Calu3 (cell line): ENCODE measurements around the gene ZNF467. TPM values are rescaled to one million over a fixed set of nuclear protein-coding genes. Genes with fewer than 3 reads are reported as not detected.
A peak's percentile ranks its signal among the peaks of the same experiment; 100 is the strongest.

Source experiments
- BruUV-seq: library from RNA; stranded (reverse); fragments of 400-500 nt; replicated peaks from 2 replicates; lab custom pipeline; 2021; lab: Mats Ljungman, UMichigan
- CTCF ChIA-PET: fragments of 300-600 bp; sonication (Branson Sonifier 250); formaldehyde crosslinking; loops from one replicate; lab custom pipeline; 2022; ENCODE audit warnings: antibody characterized with exemption; lab: Charles Lee
- DNase-seq: peaks from one replicate; pipeline ENCODE4 v3.0.0; 2022
- H3K27ac Mint-ChIP-seq: one replicate; pipeline ENCODE4 v1.8.0; 2022; ENCODE audit warnings: mixed read lengths; ENCODE audit not compliant: unreplicated experiment
- H3K27me3 Mint-ChIP-seq: one replicate; pipeline ENCODE4 v1.8.0; 2022; ENCODE audit warnings: mixed read lengths; ENCODE audit not compliant: unreplicated experiment
- H3K36me3 Mint-ChIP-seq: one replicate; pipeline ENCODE4 v1.8.0; 2022; ENCODE audit warnings: mild to moderate bottlenecking, moderate library complexity, mixed read lengths; ENCODE audit not compliant: insufficient read depth, unreplicated experiment
- H3K4me1 Mint-ChIP-seq: one replicate; pipeline ENCODE4 v1.8.0; 2022; ENCODE audit warnings: mild to moderate bottlenecking, low read depth, mixed read lengths; ENCODE audit not compliant: unreplicated experiment
- H3K4me3 Mint-ChIP-seq: one replicate; pipeline ENCODE4 v1.8.0; 2022; ENCODE audit warnings: mild to moderate bottlenecking, low read depth, moderate library complexity, mixed read lengths; ENCODE audit not compliant: unreplicated experiment
- H3K9me3 Mint-ChIP-seq: one replicate; pipeline ENCODE4 v1.8.0; 2022; ENCODE audit warnings: low read depth, mixed read lengths; ENCODE audit not compliant: unreplicated experiment
- CTCF ChIP-seq: fragments of 200-600 bp; IDR thresholded peaks from one replicate; pipeline ENCODE4 v1.8.0; 2022; ENCODE audit warnings: antibody characterized with exemption; ENCODE audit not compliant: unreplicated experiment
- intact Hi-C: fragments of 100-400 bp; cut with micrococcal nuclease; formaldehyde crosslinking; loops from one replicate; pipeline ENCODE4 v1.10.0; 2022; ENCODE audit not compliant: unreplicated experiment
- total RNA-seq: library from RNA; stranded (reverse); gene quantifications from 2 replicates; pipeline ENCODE4 v1.2.3, GENCODE V29; 2022

ZNF467 gene
- total RNA-seq, 1 experiment from 2014 or later = 0.54 TPM

- H3K36me3 Mint-ChIP-seq = peaks cover 8% of the 10 kb centered on the region
- no peak overlapping the region for H3K27ac Mint-ChIP-seq
- no peak for TF ChIP-seq CTCF
- no peak overlapping the region for H3K4me3 Mint-ChIP-seq
- no peaks in the 10 kb centered on the region for H3K4me1 Mint-ChIP-seq
- DNase-seq = no peak
- peaks cover 87% of the 10 kb centered on the region for H3K27me3 Mint-ChIP-seq
- CTCF ChIA-PET = no interaction called here
- BruUV-seq = no TSS peak
- no peaks in the 10 kb centered on the region for H3K9me3 Mint-ChIP-seq
- intact Hi-C loops = no loop called here
Observed at GRCh38 chr7:149801816-149802215, 28.4 kb upstream of the ZNF467 start.

GRCh38 chr7:149801002-149801566, 27.7 kb upstream of the ZNF467 start:
- H3K27ac Mint-ChIP-seq = no peak overlapping the region
- CTCF ChIA-PET = interaction anchor here (0.5 kb wide), 1 partner anchor 1058 kb away, joined by 4 read pairs; no protein-coding TSS in a partner anchor
- BruUV-seq = no TSS peak

GRCh38 chr7:149800169-149800555, 26.8 kb upstream of the ZNF467 start:
- TF ChIP-seq CTCF = no peak
- H3K27me3 Mint-ChIP-seq = peaks cover 85% of the 10 kb centered on the region
- CTCF ChIA-PET = interaction anchor here (1.2 to 1.4 kb wide), 2 partner anchors 9 to 138 kb away, joined by 3 to 9 read pairs; no protein-coding TSS in a partner anchor
- no peak overlapping the region for H3K4me3 Mint-ChIP-seq
- no peaks in the 10 kb centered on the region for H3K9me3 Mint-ChIP-seq
- peaks cover 3% of the 10 kb centered on the region for H3K36me3 Mint-ChIP-seq
- H3K27ac Mint-ChIP-seq = no peak overlapping the region
- no peaks in the 10 kb centered on the region for H3K4me1 Mint-ChIP-seq
- intact Hi-C loops = no loop called here
- DNase-seq = no peak
- BruUV-seq = no TSS peak

More at GRCh38 chr7:149801002-149801566, 27.7 kb upstream of the ZNF467 start:
- intact Hi-C loops = no loop called here
- no peaks in the 10 kb centered on the region for H3K9me3 Mint-ChIP-seq
- H3K36me3 Mint-ChIP-seq = peaks cover 5% of the 10 kb centered on the region
- H3K4me1 Mint-ChIP-seq = no peaks in the 10 kb centered on the region
- no peak for TF ChIP-seq CTCF
- no peak overlapping the region for H3K4me3 Mint-ChIP-seq
- no peak for DNase-seq
- H3K27me3 Mint-ChIP-seq = peaks cover 84% of the 10 kb centered on the region

GRCh38 chr7:149799397-149800168, 26.2 kb upstream of the ZNF467 start:
- CTCF ChIA-PET = interaction anchor here (0.6 to 1.4 kb wide), 5 partner anchors 10 to 1113 kb away, joined by 3 to 9 read pairs (median 4); no protein-coding TSS in a partner anchor
- no peak overlapping the region for H3K27ac Mint-ChIP-seq
- H3K36me3 Mint-ChIP-seq = peaks cover 3% of the 10 kb centered on the region
- peaks cover 85% of the 10 kb centered on the region for H3K27me3 Mint-ChIP-seq
- no peaks in the 10 kb centered on the region for H3K9me3 Mint-ChIP-seq
- TF ChIP-seq CTCF = peak; percentile 54
- no TSS peak for BruUV-seq
- H3K4me3 Mint-ChIP-seq = no peak overlapping the region
- DNase-seq = peak; percentile 62
- H3K4me1 Mint-ChIP-seq = no peaks in the 10 kb centered on the region
- intact Hi-C loops = loop anchor here (2.0 kb wide), 1 partner anchor 137 kb away; no protein-coding TSS in a partner anchor
